WERI-Rb-1 (cell line): ENCODE results near the gene HS3ST4.

ENCODE experiments used
- DNase-seq: peaks from one replicate; pipeline ENCODE4 v3.0.0-alpha.2; 2020
- H3K27ac ChIP-seq: fragments of 250-450 bp; sonication (Bioruptor Pico); 2 replicates; pipeline ENCODE4 v1.5.1; 2020; ENCODE audit warnings: mild to moderate bottlenecking, moderate library complexity
- H3K27me3 ChIP-seq: fragments of 250-450 bp; sonication (Bioruptor Pico); 2 replicates; pipeline ENCODE4 v1.5.1; 2021; ENCODE audit warnings: mild to moderate bottlenecking, low read depth, moderate library complexity; ENCODE audit not compliant: insufficient read depth, severe bottlenecking
- H3K36me3 ChIP-seq: fragments of 250-450 bp; sonication (Bioruptor Pico); 2 replicates; pipeline ENCODE4 v1.5.1; 2020; ENCODE audit warnings: mild to moderate bottlenecking, moderate library complexity
- H3K4me3 ChIP-seq: 2 replicates; pipeline ENCODE4 v1.5.1; 2011; ENCODE audit warnings: low read depth, mild to moderate bottlenecking, control low read depth, low read length
- H3K9me3 ChIP-seq: fragments of 250-450 bp; sonication (Bioruptor Pico); 2 replicates; pipeline ENCODE4 v1.5.1; 2021; ENCODE audit warnings: mild to moderate bottlenecking, moderate library complexity; ENCODE audit not compliant: severe bottlenecking
- TF ChIP-seq, protein P1 (sequence below): IDR thresholded peaks from 2 replicates; pipeline ENCODE4 v1.5.1; 2011; ENCODE audit warnings: low read depth, mild to moderate bottlenecking, control low read depth, inconsistent platforms, low read length

Gene HS3ST4

DNA sequence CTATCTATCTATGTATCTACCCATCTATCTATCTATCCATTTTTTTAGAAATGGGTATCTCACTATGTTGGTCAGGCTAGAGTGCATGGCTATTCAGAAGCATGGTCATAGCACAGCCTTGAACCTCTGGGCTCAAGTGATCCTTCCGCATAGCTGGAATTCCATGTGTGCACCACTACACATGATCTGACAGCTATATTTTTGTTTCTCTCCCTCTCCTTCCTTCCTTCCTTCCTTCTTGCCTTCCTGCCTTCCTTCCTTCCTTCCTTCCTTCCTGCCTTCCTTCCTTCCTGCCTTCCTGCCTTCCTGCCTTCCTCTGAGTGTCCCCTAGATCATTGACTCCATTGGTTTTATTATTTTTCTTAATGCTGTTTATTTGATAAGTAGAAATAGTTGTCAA, 108.1 kb downstream of the HS3ST4 start:
- TF ChIP-seq, protein P1, sequence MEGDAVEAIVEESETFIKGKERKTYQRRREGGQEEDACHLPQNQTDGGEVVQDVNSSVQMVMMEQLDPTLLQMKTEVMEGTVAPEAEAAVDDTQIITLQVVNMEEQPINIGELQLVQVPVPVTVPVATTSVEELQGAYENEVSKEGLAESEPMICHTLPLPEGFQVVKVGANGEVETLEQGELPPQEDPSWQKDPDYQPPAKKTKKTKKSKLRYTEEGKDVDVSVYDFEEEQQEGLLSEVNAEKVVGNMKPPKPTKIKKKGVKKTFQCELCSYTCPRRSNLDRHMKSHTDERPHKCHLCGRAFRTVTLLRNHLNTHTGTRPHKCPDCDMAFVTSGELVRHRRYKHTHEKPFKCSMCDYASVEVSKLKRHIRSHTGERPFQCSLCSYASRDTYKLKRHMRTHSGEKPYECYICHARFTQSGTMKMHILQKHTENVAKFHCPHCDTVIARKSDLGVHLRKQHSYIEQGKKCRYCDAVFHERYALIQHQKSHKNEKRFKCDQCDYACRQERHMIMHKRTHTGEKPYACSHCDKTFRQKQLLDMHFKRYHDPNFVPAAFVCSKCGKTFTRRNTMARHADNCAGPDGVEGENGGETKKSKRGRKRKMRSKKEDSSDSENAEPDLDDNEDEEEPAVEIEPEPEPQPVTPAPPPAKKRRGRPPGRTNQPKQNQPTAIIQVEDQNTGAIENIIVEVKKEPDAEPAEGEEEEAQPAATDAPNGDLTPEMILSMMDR = no peak
- Histone ChIP-seq H3K27me3 (no peaks in the 10 kb centered on the region), H3K27ac (no peak overlapping the region), H3K36me3 (peaks cover 3% of the 10 kb centered on the region), H3K4me3 (no peak overlapping the region), H3K9me3 (no peaks in the 10 kb centered on the region)
- DNase-seq = no peak

DNA sequence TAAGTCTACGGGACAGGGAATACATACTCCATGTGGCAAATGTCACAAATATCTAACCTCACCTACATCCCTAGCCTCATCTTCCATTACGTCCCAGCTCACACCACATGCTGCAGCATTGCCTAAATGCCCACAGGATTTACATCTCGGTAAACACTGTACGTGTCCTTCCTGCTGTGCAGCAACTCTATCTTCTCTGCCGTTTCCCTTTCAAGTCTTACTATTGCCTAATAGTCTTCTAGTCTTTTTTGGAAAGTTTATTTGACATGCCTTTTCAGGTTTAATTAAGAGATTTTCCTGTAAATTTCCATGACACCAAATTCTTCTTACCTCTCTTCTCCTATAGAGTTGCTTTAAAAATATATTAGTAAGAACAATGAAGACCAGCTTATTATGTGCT, 120.5 kb downstream of the HS3ST4 start:
- no peak for DNase-seq

DNA sequence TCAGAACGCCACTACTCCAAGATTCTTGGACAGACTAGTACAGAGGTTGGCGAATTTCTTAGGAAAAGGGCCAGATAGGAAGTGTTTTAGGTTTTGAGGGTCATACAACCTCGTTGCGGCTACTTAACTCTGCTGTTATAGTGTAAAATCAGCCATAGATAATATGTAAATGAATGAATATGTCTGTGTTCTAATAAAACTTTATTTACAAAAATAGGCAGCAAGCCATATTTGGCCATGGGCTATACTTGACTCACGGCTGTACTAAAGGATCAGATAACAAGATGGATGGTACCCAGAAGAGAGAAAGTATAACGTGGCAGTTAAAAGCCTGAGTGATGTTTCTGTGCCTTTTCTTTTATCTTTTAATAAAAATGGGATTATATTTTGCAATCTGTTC, 125.5 kb downstream of the HS3ST4 start:
- Histone ChIP-seq H3K27me3 (no peaks in the 10 kb centered on the region), H3K4me3 (no peak overlapping the region), H3K9me3 (no peaks in the 10 kb centered on the region), H3K36me3 (peaks cover under 1% of the 10 kb centered on the region), H3K27ac (no peak overlapping the region)
- TF ChIP-seq, protein P1 = no peak
- DNase-seq = no peak

More for the DNA sequence above, 120.5 kb downstream of the HS3ST4 start:
- TF ChIP-seq, protein P1 = no peak
- H3K36me3 ChIP-seq = peaks cover 6% of the 10 kb centered on the region
- no peak overlapping the region for H3K4me3 ChIP-seq
- H3K27me3 ChIP-seq = no peaks in the 10 kb centered on the region
- peaks cover 3% of the 10 kb centered on the region for H3K9me3 ChIP-seq
- H3K27ac ChIP-seq = no peak overlapping the region

DNA sequence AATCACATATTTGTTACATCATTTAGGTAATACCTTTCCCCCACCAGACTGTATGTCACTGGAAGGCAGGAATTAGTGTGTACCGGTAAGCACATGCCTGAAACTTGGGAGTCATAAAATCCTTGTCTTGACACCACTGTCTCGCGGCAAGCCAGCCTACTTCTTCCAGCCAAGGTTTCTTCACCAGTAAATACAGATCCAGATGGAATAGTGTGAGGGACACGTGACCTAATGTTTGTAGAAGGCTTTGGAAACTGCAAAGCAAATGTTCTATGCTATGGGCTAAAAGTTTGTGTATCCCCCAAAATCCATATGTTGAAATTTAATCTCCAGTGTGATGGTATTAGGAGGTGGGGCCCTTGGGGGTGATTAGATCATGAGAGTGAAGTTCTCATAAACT, 126.1 kb downstream of the HS3ST4 start:
- no peak for DNase-seq
- no peak overlapping the region for H3K4me3 ChIP-seq
- H3K9me3 ChIP-seq = no peaks in the 10 kb centered on the region
- H3K27me3 ChIP-seq = no peaks in the 10 kb centered on the region
- no peak overlapping the region for H3K27ac ChIP-seq
- TF ChIP-seq, protein P1 = no peak
- no peaks in the 10 kb centered on the region for H3K36me3 ChIP-seq

DNA sequence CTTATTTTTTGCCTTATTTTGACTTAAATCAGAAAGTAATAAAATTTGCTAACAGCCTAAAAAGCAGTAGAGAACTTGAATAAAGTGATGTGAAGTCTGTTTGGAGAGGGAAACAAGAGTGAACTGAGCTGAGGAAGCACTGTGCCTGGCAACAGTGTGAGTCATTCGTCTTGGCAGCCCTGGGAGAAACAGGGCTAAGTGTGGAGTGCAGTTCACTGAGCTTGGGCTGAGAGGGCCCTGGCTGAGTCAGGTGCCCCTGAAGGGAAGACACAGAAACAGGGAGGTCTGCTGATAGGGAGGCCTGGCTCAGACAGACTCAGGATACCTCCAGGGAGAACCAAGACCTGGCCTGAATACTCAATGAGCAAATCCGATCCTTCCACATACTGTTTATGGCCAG, 132.1 kb downstream of the HS3ST4 start:
- peaks cover 23% of the 10 kb centered on the region for H3K36me3 ChIP-seq
- TF ChIP-seq, protein P1 = no peak
- no peak overlapping the region for H3K27ac ChIP-seq
- H3K4me3 ChIP-seq = no peak overlapping the region
- H3K27me3 ChIP-seq = no peaks in the 10 kb centered on the region
- no peaks in the 10 kb centered on the region for H3K9me3 ChIP-seq
- no peak for DNase-seq

DNA sequence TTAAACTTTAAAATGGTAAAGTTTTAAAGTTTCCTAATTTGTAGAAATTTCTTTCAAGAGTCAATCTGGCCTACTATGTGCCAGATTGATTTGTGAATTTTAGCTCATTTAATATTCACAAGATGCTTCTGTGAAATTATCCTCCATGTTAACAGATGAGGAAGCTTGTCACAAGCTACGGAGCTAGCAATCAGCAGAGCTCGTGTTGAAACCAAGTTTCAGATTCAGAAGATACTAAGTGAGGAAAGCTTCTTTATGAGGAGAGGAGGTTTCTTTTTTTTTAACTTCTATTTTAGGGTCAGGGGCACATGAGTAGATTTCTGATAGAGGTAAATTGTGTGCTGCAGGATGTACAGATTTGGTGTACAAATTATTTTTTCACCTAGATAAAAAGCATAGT, 135.9 kb downstream of the HS3ST4 start:
- H3K9me3 ChIP-seq = no peaks in the 10 kb centered on the region
- H3K27me3 ChIP-seq = no peaks in the 10 kb centered on the region
- DNase-seq = no peak
- no peak overlapping the region for H3K27ac ChIP-seq
- peaks cover 28% of the 10 kb centered on the region for H3K36me3 ChIP-seq
- TF ChIP-seq, protein P1 = no peak
- H3K4me3 ChIP-seq = no peak overlapping the region
